ENCODE results near the gene ANKHD1. TPM values are rescaled to one million over a fixed set of nuclear protein-coding genes. Genes with fewer than 3 reads are reported as not detected.

ANKHD1 gene
- total and polyA plus RNA-seq, 9 of the 15 experiments (the other 6 are each of a cell fraction or from before 2014, with no cell fraction given) = 38.9 to 138 (median 78.7) TPM

GRCh38 chr5:140547508-140548299 is 146.1 kb downstream of the ANKHD1 start, which contains the start of gene EIF4EBP3 (continued):
- peak; percentile 51 to 72 (median 64) for TF ChIP-seq CTCF (IDR thresholded peaks at IDR 0.05 in 2 of 3, conservative IDR thresholded peaks at IDR 0.05 in 1 of 3; ENCODE audit: insufficient read depth in 2 of 3, low read depth in 1 of 3, low read length in 3 of 3)
- 0 out of 2 replicates have a peak, but pooled peaks have one; percentile 70 for TF ChIP-seq ZNF589 (CRISPR knock-in tag; IDR thresholded peaks at IDR 0.05; ENCODE audit: low read depth)
- 0 out of 2 replicates have a peak, but pooled peaks have one; percentile 28 for TF ChIP-seq PTBP1 (IDR thresholded peaks at IDR 0.05; ENCODE audit: low read depth, low read length)
- peak; percentile 83 for TF ChIP-seq MXI1 (IDR thresholded peaks at IDR 0.05; ENCODE audit: low read depth, low read length)
- no peak; the same call in 1 of the 2 replicates for TF ChIP-seq TFE3 (CRISPR knock-in tag; IDR thresholded peaks at IDR 0.05)
- no peak for TF ChIP-seq EHMT2 (IDR thresholded peaks at IDR 0.05)
- peak; percentile 40; the same call in 1 of the 2 replicates for TF ChIP-seq POLR2H (tag; IDR thresholded peaks at IDR 0.05; ENCODE audit: low read depth)
- no peak for TF ChIP-seq E2F4 (CRISPR knock-in tag; IDR thresholded peaks at IDR 0.05; ENCODE audit: low read depth)
- peak; percentile 97 for TF ChIP-seq USF1 (CRISPR knock-in tag; IDR thresholded peaks at IDR 0.05)
- 0 out of 2 replicates have a peak, but pooled peaks have one; percentile 18 for TF ChIP-seq HDAC2 (IDR thresholded peaks at IDR 0.05)
- peak; percentile 97 for TF ChIP-seq L3MBTL2 (IDR thresholded peaks at IDR 0.05)
- 0 out of 2 replicates have a peak, but pooled peaks have one; percentile 9 for TF ChIP-seq CBFB (CRISPR knock-in tag; IDR thresholded peaks at IDR 0.05)
- TF ChIP-seq CEBPG (CRISPR knock-in tag; IDR thresholded peaks at IDR 0.05) = peak; percentile 70; the same call in 1 of the 2 replicates
- peak; percentile 13 to 59; a peak in 2 of 4 replicates for TF ChIP-seq CEBPG (tag; conservative IDR thresholded peaks at IDR 0.05 in 1 of 2, IDR thresholded peaks at IDR 0.05 in 1 of 2)
- TF ChIP-seq POLR2AphosphoS2 (IDR thresholded peaks at IDR 0.05; ENCODE audit: low read length) = peak; percentile 66; the same call in 1 of the 2 replicates
- TF ChIP-seq ZNF644 (tag; IDR thresholded peaks at IDR 0.05; ENCODE audit: low read depth) = no peak
- 0 out of 2 replicates have a peak, but pooled peaks have one; percentile 33 for TF ChIP-seq ETV1 (tag; conservative IDR thresholded peaks at IDR 0.05; ENCODE audit: low read depth)
- no peak for TF ChIP-seq MITF (IDR thresholded peaks at IDR 0.05)
